Measurements from ENCODE around the gene SLC8A3. TPM values are rescaled to one million over a fixed set of nuclear protein-coding genes. Genes with fewer than 3 reads are reported as not detected.

SLC8A3 gene
- total and polyA plus RNA-seq, 2 donors (not counting 3 experiments of a cell fraction or from before 2014, with no cell fraction given), result not detected

GRCh38 chr14:70113211-70113610 lies 75.5 kb downstream of the SLC8A3 start:
- TF ChIP-seq MAX (IDR thresholded peaks at IDR 0.05; ENCODE audit: insufficient read depth, insufficient read length), result no peak
- TF ChIP-seq MYC (IDR thresholded peaks at IDR 0.05; ENCODE audit: low read depth, low read length), result no peak

GRCh38 chr14:70108419-70108818 lies 80.3 kb downstream of the SLC8A3 start:
- no peak overlapping the region for H3K4me3 ChIP-seq (replicated peaks in 1 of 3; ENCODE audit: insufficient read depth in 1 of 3, low read depth in 1 of 3, low read length in 3 of 3)
- dilution Hi-C loops (cut with MboI; ENCODE audit: extremely low pct_ligation_motif_present, low sequenced_read_pairs), result no loop called here
- CTCF ChIA-PET, result no interaction called here
- POLR2A ChIA-PET, result no interaction called here
- no peak overlapping the region for H3K4me2 ChIP-seq (ENCODE audit: insufficient read depth, low read length)
- no peaks in the 10 kb centered on the region for H3K27me3 ChIP-seq (ENCODE audit: control insufficient read depth in 2 of 2, insufficient read depth in 2 of 2, low read length in 2 of 2)
- no peak for DNase-seq (ENCODE audit: low read depth, low spot score)
- intact Hi-C loops (cut with micrococcal nuclease), result no loop called here
- no peaks in the 10 kb centered on the region for H3K9me1 ChIP-seq (replicated peaks; ENCODE audit: control insufficient read depth, extremely low read depth, insufficient read depth, low read length)
- no peaks in the 10 kb centered on the region for H3K9me3 ChIP-seq (replicated peaks; ENCODE audit: control insufficient read depth, insufficient read depth, low read length)
- H3K27ac ChIP-seq (ENCODE audit: insufficient read depth, low read depth, low read length), result no peak overlapping the region
- no peak overlapping the region for H2AFZ ChIP-seq (ENCODE audit: low read depth, low read length)
- no peaks in the 10 kb centered on the region for H3K79me2 ChIP-seq (ENCODE audit: control insufficient read depth, insufficient read depth, low read length)
- no peaks in the 10 kb centered on the region for H3K4me1 ChIP-seq (ENCODE audit: control insufficient read depth, extremely low read depth, insufficient read depth, low read length)
- no peaks in the 10 kb centered on the region for H4K20me1 ChIP-seq (replicated peaks; ENCODE audit: control insufficient read depth, extremely low read depth, insufficient read depth, low read length)
- BruUV-seq (replicated peaks), result no TSS peak
- no peaks in the 10 kb centered on the region for H3K36me3 ChIP-seq (ENCODE audit: control insufficient read depth in 2 of 2, extremely low read depth in 1 of 2, insufficient read depth in 2 of 2, low read length in 2 of 2)
- FAIRE-seq, result no peak
- no peak for TF ChIP-seq FOS (IDR thresholded peaks at IDR 0.05; ENCODE audit: borderline replicate concordance, insufficient read depth, low read length)
- no peak for TF ChIP-seq CTCF (IDR thresholded peaks at IDR 0.05; ENCODE audit: extremely low read depth in 1 of 2, insufficient read depth in 1 of 2, low read depth in 1 of 2, low read length in 2 of 2)
- no peak for TF ChIP-seq EZH2 (IDR thresholded peaks at IDR 0.05; ENCODE audit: borderline replicate concordance, low read depth, low read length, severe bottlenecking)
- TF ChIP-seq MYC (IDR thresholded peaks at IDR 0.05; ENCODE audit: low read depth, low read length), result no peak
- TF ChIP-seq POLR2AphosphoS5 (IDR thresholded peaks at IDR 0.05; ENCODE audit: insufficient read depth, low read depth, low read length), result no peak
- H3K9ac ChIP-seq (replicated peaks; ENCODE audit: extremely low read depth, insufficient read depth, low read length), result no peak overlapping the region

More at GRCh38 chr14:70113211-70113610, 75.5 kb downstream of the SLC8A3 start:
- Histone ChIP-seq H3K9ac (replicated peaks; ENCODE audit: extremely low read depth, insufficient read depth, low read length) (no peak overlapping the region), H3K4me3 (replicated peaks in 1 of 3; ENCODE audit: insufficient read depth in 1 of 3, low read depth in 1 of 3, low read length in 3 of 3) (no peak overlapping the region), H4K20me1 (replicated peaks; ENCODE audit: control insufficient read depth, extremely low read depth, insufficient read depth, low read length) (no peaks in the 10 kb centered on the region), H2AFZ (ENCODE audit: low read depth, low read length) (no peak overlapping the region), H3K4me1 (ENCODE audit: control insufficient read depth, extremely low read depth, insufficient read depth, low read length) (no peaks in the 10 kb centered on the region), H3K9me1 (replicated peaks; ENCODE audit: control insufficient read depth, extremely low read depth, insufficient read depth, low read length) (no peaks in the 10 kb centered on the region), H3K27ac (ENCODE audit: insufficient read depth, low read depth, low read length) (no peak overlapping the region), H3K4me2 (ENCODE audit: insufficient read depth, low read length) (no peak overlapping the region), H3K27me3 (ENCODE audit: control insufficient read depth in 2 of 2, insufficient read depth in 2 of 2, low read length in 2 of 2) (no peaks in the 10 kb centered on the region), H3K36me3 (ENCODE audit: control insufficient read depth in 2 of 2, extremely low read depth in 1 of 2, insufficient read depth in 2 of 2, low read length in 2 of 2) (no peaks in the 10 kb centered on the region), H3K79me2 (ENCODE audit: control insufficient read depth, insufficient read depth, low read length) (no peaks in the 10 kb centered on the region), H3K9me3 (replicated peaks; ENCODE audit: control insufficient read depth, insufficient read depth, low read length) (no peaks in the 10 kb centered on the region)
- FAIRE-seq (no peak), DNase-seq (ENCODE audit: low read depth, low spot score) (no peak)
- dilution Hi-C loops (cut with MboI; ENCODE audit: extremely low pct_ligation_motif_present, low sequenced_read_pairs) (no loop called here), intact Hi-C loops (cut with micrococcal nuclease) (no loop called here)
- CTCF ChIA-PET, result no interaction called here
- POLR2A ChIA-PET, result no interaction called here
- BruUV-seq (replicated peaks), result no TSS peak

All from endothelial cell of umbilical vein (primary cell).